ENCODE data around the gene IFI27L1. TPM values are rescaled to one million over a fixed set of nuclear protein-coding genes. Genes with fewer than 3 reads are reported as not detected.
A peak's percentile ranks its signal among the peaks of the same experiment; 100 is the strongest.

The IFI27L1 gene
- total RNA-seq, 6 donors from 2014 or later = 8.0 to 19.8 (median 15.2) TPM

DNA sequence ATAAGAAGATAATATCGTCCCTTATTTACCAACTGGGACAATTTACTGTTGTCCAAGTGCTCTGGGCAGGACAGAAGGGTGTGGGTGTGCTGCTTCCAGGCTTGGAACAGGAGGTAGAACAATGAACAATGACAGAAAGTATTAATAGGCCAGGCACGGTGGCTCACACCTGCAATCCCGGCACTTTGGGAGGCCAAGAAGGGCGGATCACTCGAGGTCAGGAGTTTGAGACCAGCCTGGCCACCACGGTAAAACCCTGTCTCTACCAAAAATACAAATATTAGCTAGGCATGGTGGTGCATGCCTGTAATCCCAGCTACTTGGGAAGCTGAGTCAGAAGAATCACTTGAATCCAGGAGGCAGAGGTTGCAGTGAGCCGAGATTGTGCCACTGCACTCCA lies 32.0 kb downstream of the IFI27L1 start:
- no peak for DNase-seq
- ATAC-seq (ENCODE audit: low FRiP score in 2 of 2) = no peak
- 61 to 65% methylated on average over 7 of the region's 7 CpGs for WGBS, 2 donors

DNA sequence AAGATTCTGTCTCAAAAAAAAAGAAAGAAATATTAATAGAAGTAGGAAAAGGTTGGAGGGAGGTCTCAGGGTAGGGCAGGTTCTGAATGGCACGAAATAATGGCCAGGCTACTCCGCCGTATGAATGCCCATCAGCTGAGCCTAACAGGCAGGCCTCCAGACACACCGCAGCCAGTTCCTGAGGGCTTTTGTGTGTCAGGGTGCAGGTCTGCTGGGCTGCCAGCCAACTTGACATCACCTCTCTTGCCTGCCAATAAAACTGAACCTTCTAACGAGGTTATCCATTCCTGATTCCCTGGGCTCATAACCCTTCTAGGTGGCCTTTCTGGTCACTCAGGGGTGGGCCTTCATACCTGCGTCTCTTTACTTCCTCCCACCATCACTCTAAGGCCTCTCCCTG lies 32.4 kb downstream of the IFI27L1 start:
- no peak for DNase-seq
- Histone ChIP-seq H3K36me3 (peaks cover 0 to 11% (median 4%) of the 10 kb centered on the region in 4 donors), H3K27me3 (no peaks in the 10 kb centered on the region), H3K4me1 (peaks cover 22 to 35% (median 24%) of the 10 kb centered on the region in 4 donors), H3K9me3 (no peaks in the 10 kb centered on the region), H3K4me3 (peak overlapping the region in 3 of 4 donors; percentile 42 to 58 (median 54)), H3K27ac (peak overlapping the region; percentile 85 to 93 (median 88))
- 56 to 62% methylated on average over 6 of the region's 6 CpGs for WGBS, 2 donors
- ATAC-seq (ENCODE audit: low FRiP score in 2 of 2) = no peak
- TF ChIP-seq POLR2AphosphoS5 (IDR thresholded peaks at IDR 0.05) (no peak), POLR2A (IDR thresholded peaks at IDR 0.05) (no peak), EP300 (IDR thresholded peaks at IDR 0.05) (no peak)
- TF ChIP-seq, protein P1, sequence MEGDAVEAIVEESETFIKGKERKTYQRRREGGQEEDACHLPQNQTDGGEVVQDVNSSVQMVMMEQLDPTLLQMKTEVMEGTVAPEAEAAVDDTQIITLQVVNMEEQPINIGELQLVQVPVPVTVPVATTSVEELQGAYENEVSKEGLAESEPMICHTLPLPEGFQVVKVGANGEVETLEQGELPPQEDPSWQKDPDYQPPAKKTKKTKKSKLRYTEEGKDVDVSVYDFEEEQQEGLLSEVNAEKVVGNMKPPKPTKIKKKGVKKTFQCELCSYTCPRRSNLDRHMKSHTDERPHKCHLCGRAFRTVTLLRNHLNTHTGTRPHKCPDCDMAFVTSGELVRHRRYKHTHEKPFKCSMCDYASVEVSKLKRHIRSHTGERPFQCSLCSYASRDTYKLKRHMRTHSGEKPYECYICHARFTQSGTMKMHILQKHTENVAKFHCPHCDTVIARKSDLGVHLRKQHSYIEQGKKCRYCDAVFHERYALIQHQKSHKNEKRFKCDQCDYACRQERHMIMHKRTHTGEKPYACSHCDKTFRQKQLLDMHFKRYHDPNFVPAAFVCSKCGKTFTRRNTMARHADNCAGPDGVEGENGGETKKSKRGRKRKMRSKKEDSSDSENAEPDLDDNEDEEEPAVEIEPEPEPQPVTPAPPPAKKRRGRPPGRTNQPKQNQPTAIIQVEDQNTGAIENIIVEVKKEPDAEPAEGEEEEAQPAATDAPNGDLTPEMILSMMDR (IDR thresholded peaks at IDR 0.05) = no peak

More for the DNA sequence above, 32.0 kb downstream of the IFI27L1 start:
- H3K36me3 ChIP-seq = peaks cover 0 to 11% (median 4%) of the 10 kb centered on the region in 4 donors
- TF ChIP-seq EP300 (IDR thresholded peaks at IDR 0.05) (no peak), POLR2AphosphoS5 (IDR thresholded peaks at IDR 0.05) (no peak), POLR2A (IDR thresholded peaks at IDR 0.05) (no peak)
- TF ChIP-seq, protein P1 (IDR thresholded peaks at IDR 0.05) = no peak
- peaks cover 22 to 35% (median 24%) of the 10 kb centered on the region in 4 donors for H3K4me1 ChIP-seq
- H3K27me3 ChIP-seq = no peaks in the 10 kb centered on the region
- H3K9me3 ChIP-seq = no peaks in the 10 kb centered on the region
- peak overlapping the region; percentile 85 to 93 (median 88) for H3K27ac ChIP-seq
- H3K4me3 ChIP-seq = peak overlapping the region in 3 of 4 donors; percentile 42 to 58 (median 54)

DNA sequence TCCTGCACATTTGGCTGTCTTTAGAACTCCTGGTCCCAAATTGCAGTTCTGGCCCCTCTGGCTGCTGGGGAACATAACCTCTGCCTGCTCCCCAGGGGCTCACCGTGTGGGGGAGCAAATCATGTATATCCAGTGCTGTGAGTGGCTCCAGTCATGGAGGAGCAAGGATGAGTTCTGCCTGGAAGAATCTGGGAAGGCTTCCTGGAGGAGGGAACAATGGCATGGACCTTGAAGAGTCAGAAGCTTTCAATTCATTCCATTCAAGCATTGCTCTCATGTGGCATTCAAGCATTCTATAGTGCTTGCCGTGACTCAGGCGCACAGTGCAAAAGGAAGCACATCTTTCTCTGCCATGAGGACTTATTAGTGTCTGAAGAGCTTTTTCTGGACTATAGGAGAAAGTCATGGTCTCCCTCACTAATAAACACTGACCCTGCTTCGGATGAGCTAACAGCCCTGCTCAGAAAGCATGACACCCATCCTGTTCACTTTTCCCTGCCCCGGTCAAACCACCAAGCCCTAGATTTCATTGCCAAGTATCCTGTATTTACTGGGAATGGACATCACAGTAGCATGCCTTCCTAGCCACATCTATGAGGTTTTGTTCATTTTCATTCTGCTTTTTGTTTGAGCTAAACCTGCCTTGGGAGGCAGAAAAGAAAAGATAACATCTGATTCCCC lies 32.9 kb downstream of the IFI27L1 start:
- WGBS, 2 donors = 66 to 72% methylated on average over 5 of the region's 5 CpGs
- H3K36me3 ChIP-seq = peaks cover 0 to 11% (median 4%) of the 10 kb centered on the region in 4 donors
- no peak for TF ChIP-seq POLR2A (IDR thresholded peaks at IDR 0.05)
- TF ChIP-seq POLR2AphosphoS5 (IDR thresholded peaks at IDR 0.05) = no peak
- TF ChIP-seq, protein P1 (IDR thresholded peaks at IDR 0.05) = no peak
- TF ChIP-seq EP300 (IDR thresholded peaks at IDR 0.05) = no peak
- ATAC-seq (ENCODE audit: low FRiP score in 2 of 2) (no peak), DNase-seq (no peak)
- no peaks in the 10 kb centered on the region for H3K27me3 ChIP-seq
- peak overlapping the region in 3 of 4 donors; percentile 42 to 58 (median 54) for H3K4me3 ChIP-seq
- peak overlapping the region; percentile 85 to 93 (median 88) for H3K27ac ChIP-seq
- H3K4me1 ChIP-seq = peaks cover 22 to 35% (median 24%) of the 10 kb centered on the region in 4 donors
- H3K9me3 ChIP-seq = no peaks in the 10 kb centered on the region

DNA sequence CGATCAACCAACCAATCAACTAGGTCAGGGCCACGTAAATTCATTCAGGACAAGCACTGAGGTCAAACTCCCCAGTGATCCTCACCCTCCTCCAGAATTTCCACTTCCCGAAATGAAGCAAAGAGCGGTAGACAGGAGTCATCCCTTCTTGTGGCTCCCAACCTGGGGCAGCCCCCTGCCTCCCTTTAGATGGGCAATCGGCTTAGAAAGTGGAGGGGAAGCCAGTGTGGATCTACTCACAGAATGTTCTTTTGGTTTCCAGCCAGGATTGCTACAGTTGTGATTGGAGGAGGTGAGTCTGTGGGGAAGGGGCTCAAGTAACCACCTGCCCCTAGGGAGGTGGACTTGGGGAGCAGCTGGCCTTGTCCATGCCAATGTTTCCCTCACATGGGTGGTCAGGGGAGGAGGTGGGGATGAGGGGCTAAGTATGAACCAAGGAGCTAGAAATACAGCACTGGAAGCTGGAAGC lies 33.5 kb downstream of the IFI27L1 start:
- ATAC-seq (ENCODE audit: low FRiP score in 2 of 2) = no peak
- Histone ChIP-seq H3K27ac (peak overlapping the region; percentile 85 to 93 (median 88)), H3K27me3 (no peaks in the 10 kb centered on the region), H3K4me3 (peak overlapping the region in 2 of 4 donors; percentile 28 to 58), H3K4me1 (peaks cover 21 to 31% (median 22%) of the 10 kb centered on the region in 4 donors), H3K36me3 (peaks cover 0 to 11% (median 4%) of the 10 kb centered on the region in 4 donors), H3K9me3 (peaks cover 0 to 5% (median 2%) of the 10 kb centered on the region in 4 donors)
- TF ChIP-seq POLR2A (IDR thresholded peaks at IDR 0.05) = no peak
- TF ChIP-seq, protein P1 (IDR thresholded peaks at IDR 0.05) = no peak
- TF ChIP-seq POLR2AphosphoS5 (IDR thresholded peaks at IDR 0.05) = no peak
- no peak for TF ChIP-seq EP300 (IDR thresholded peaks at IDR 0.05)
- no peak for DNase-seq
- WGBS, 2 donors = 62 to 72% methylated on average over 5 of the region's 5 CpGs

Data from upper lobe of left lung (tissue), 6 donors.